Caco-2 (cell line): Measurements from ENCODE around the gene MYO9B. TPM values are rescaled to one million over a fixed set of nuclear protein-coding genes. Genes with fewer than 3 reads are reported as not detected.
A peak's percentile ranks its signal among the peaks of the same experiment; 100 is the strongest.

Source experiments
- BruUV-seq: library from RNA; stranded (reverse); fragments of 400-500 nt; replicated peaks from 2 replicates; lab custom pipeline; 2021; lab: Mats Ljungman, UMichigan
- CTCF ChIA-PET: fragments of 300-600 bp; sonication (Branson Sonifier 250); formaldehyde crosslinking; loops from one replicate; lab custom pipeline; 2022; ENCODE audit warnings: antibody characterized with exemption; lab: Charles Lee
- POLR2A ChIA-PET: fragments of 300-600 bp; sonication (Branson Sonifier 250); formaldehyde crosslinking; loops from one replicate; lab custom pipeline; 2022; ENCODE audit warnings: antibody characterized with exemption; lab: Charles Lee
- DNase-seq, 2 experiments: peaks; one replicate each; pipeline versions ENCODE4 v3.0.0 to v3.0.0-alpha.2; 2020 to 2022
- H3K27me3 ChIP-seq: replicated peaks from 2 replicates; pipeline ENCODE4 v1.6.0; 2011; ENCODE audit warnings: low read length; ENCODE audit not compliant: control insufficient read depth, insufficient read depth
- H3K36me3 ChIP-seq: 2 replicates; pipeline ENCODE4 v1.5.1; 2011; ENCODE audit warnings: low read length; ENCODE audit not compliant: control insufficient read depth, insufficient read depth
- H3K4me1 ChIP-seq: fragments of 250-450 bp; sonication (Bioruptor Pico); 2 replicates; pipeline ENCODE4 v1.5.1; 2020; ENCODE audit warnings: mild to moderate bottlenecking
- H3K4me3 ChIP-seq: 2 replicates; pipeline ENCODE4 v1.5.1; 2011; ENCODE audit warnings: low read depth, mild to moderate bottlenecking, control low read depth, low read length
- H3K9me3 ChIP-seq: fragments of 250-450 bp; sonication (Bioruptor Pico); 2 replicates; pipeline ENCODE4 v1.5.1; 2020; ENCODE audit warnings: mild to moderate bottlenecking, moderate library complexity
- H3K27ac Mint-ChIP-seq: one replicate; pipeline ENCODE4 v1.8.0; 2022; ENCODE audit warnings: mixed read lengths; ENCODE audit not compliant: unreplicated experiment
- H3K27me3 Mint-ChIP-seq: one replicate; pipeline ENCODE4 v1.8.0; 2022; ENCODE audit warnings: mixed read lengths; ENCODE audit not compliant: insufficient read depth, unreplicated experiment
- H3K36me3 Mint-ChIP-seq: one replicate; pipeline ENCODE4 v1.8.0; 2022; ENCODE audit warnings: mild to moderate bottlenecking, mixed read lengths; ENCODE audit not compliant: insufficient read depth, unreplicated experiment
- H3K4me1 Mint-ChIP-seq: one replicate; pipeline ENCODE4 v1.8.0; 2022; ENCODE audit warnings: low read depth, mixed read lengths; ENCODE audit not compliant: unreplicated experiment
- H3K4me3 Mint-ChIP-seq: one replicate; pipeline ENCODE4 v1.8.0; 2022; ENCODE audit warnings: mild to moderate bottlenecking, moderate library complexity, mixed read lengths; ENCODE audit not compliant: unreplicated experiment
- H3K9me3 Mint-ChIP-seq: one replicate; pipeline ENCODE4 v1.8.0; 2022; ENCODE audit warnings: mixed read lengths; ENCODE audit not compliant: unreplicated experiment
- intact Hi-C: fragments of 100-400 bp; cut with micrococcal nuclease; formaldehyde crosslinking; loops from one replicate; pipeline ENCODE4 v1.10.0; 2022; ENCODE audit not compliant: unreplicated experiment
- total RNA-seq: library from RNA; stranded (reverse); gene quantifications from 2 replicates; pipeline ENCODE4 v1.2.3, GENCODE V29; 2022
- TF ChIP-seq, protein P1 (sequence below), 2 experiments: fragments of 200-600 bp in 1 of 2; IDR thresholded peaks; 1 replicate in 1 of 2; 2 replicates in 1 of 2; pipeline versions ENCODE4 v1.5.1 to v1.8.0; 2011 to 2022; ENCODE audit warnings: antibody characterized with exemption in 1 of 2, control low read depth in 1 of 2, inconsistent platforms in 1 of 2, low read depth in 1 of 2, low read length in 1 of 2, mild to moderate bottlenecking in 1 of 2, moderate library complexity in 1 of 2; ENCODE audit not compliant: insufficient read depth in 1 of 2, severe bottlenecking in 1 of 2, unreplicated experiment in 1 of 2

MYO9B gene
- total RNA-seq, 1 experiment from 2014 or later: 47.6 TPM

DNA sequence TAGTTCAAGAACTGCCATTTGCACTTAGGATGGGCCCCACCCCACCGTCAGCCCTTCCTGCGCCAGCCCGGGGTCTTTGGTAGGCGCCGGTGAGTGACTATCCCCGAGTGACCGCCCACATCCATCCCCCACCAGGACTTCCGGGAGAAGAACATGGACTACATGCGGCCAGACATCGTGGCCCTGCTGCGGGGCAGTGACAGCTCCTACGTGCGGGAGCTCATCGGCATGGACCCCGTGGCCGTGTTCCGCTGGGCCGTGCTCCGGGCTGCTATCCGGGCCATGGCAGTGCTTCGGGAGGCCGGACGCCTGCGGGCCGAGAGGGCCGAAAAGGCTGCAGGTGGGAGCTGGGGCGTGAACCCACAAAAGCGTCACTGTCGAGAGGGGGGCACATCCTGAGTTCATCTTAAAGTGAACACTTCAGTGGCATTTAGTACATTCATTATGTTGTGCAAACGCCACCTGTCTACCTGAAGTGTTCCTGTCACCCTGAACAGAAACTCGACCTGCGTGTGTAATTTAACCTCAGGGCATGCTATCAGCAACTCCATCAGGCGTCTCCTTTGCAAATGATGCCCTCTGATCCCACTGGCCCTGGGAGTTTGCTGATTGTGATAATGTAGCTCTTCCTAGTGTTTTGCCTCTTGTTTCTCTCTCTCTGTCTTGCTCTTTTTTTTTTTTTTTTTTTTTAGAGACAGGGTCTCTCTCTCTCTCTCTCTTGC lies 97.2 kb downstream of the MYO9B start:
- no peak overlapping the region for H3K4me3 Mint-ChIP-seq
- DNase-seq: peak; percentile 38 to 66
- CTCF ChIA-PET: interaction anchor here (0.6 to 0.7 kb wide), 2 partner anchors 140 to 1635 kb away, joined by 3 to 5 read pairs; no protein-coding TSS in a partner anchor

GRCh38 chr19:17178291-17178690 lies 102.7 kb downstream of the MYO9B start:
- Histone ChIP-seq H3K36me3 (no peaks in the 10 kb centered on the region), H3K9me3 (no peaks in the 10 kb centered on the region), H3K4me3 (no peak overlapping the region), H3K4me1 (no peaks in the 10 kb centered on the region), H3K27me3 (no peaks in the 10 kb centered on the region)
- no peak for DNase-seq
- no peak overlapping the region for H3K4me3 Mint-ChIP-seq
- intact Hi-C loops: no loop called here
- ChIA-PET POLR2A (no interaction called here), CTCF (no interaction called here)
- TF ChIP-seq, protein P1, sequence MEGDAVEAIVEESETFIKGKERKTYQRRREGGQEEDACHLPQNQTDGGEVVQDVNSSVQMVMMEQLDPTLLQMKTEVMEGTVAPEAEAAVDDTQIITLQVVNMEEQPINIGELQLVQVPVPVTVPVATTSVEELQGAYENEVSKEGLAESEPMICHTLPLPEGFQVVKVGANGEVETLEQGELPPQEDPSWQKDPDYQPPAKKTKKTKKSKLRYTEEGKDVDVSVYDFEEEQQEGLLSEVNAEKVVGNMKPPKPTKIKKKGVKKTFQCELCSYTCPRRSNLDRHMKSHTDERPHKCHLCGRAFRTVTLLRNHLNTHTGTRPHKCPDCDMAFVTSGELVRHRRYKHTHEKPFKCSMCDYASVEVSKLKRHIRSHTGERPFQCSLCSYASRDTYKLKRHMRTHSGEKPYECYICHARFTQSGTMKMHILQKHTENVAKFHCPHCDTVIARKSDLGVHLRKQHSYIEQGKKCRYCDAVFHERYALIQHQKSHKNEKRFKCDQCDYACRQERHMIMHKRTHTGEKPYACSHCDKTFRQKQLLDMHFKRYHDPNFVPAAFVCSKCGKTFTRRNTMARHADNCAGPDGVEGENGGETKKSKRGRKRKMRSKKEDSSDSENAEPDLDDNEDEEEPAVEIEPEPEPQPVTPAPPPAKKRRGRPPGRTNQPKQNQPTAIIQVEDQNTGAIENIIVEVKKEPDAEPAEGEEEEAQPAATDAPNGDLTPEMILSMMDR (IDR thresholded peaks at IDR 0.05; ENCODE audit: insufficient read depth in 1 of 2, low read depth in 1 of 2, low read length in 1 of 2, severe bottlenecking in 1 of 2, unreplicated experiment in 1 of 2): no peak
- BruUV-seq: no TSS peak
- H3K4me1 Mint-ChIP-seq: peaks cover 2% of the 10 kb centered on the region
- no peak overlapping the region for H3K27ac Mint-ChIP-seq
- H3K36me3 Mint-ChIP-seq: peaks cover 30% of the 10 kb centered on the region
- no peaks in the 10 kb centered on the region for H3K27me3 Mint-ChIP-seq
- no peaks in the 10 kb centered on the region for H3K9me3 Mint-ChIP-seq

More for the DNA sequence above, 97.2 kb downstream of the MYO9B start:
- POLR2A ChIA-PET: interaction anchor here (0.6 kb wide), 1 partner anchor 38 kb away, joined by 4 read pairs; no protein-coding TSS in a partner anchor
- Histone ChIP-seq H3K36me3 (no peaks in the 10 kb centered on the region; the same call in 1 of the 2 replicates), H3K4me3 (no peak overlapping the region), H3K27me3 (no peaks in the 10 kb centered on the region), H3K4me1 (peaks cover 5% of the 10 kb centered on the region; the same call in 1 of the 2 replicates), H3K9me3 (no peaks in the 10 kb centered on the region)
- peak overlapping the region; percentile 44 for H3K27ac Mint-ChIP-seq
- H3K9me3 Mint-ChIP-seq: no peaks in the 10 kb centered on the region
- TF ChIP-seq, protein P1 (IDR thresholded peaks at IDR 0.05; ENCODE audit: insufficient read depth in 1 of 2, low read depth in 1 of 2, low read length in 1 of 2, severe bottlenecking in 1 of 2, unreplicated experiment in 1 of 2): no peak
- H3K4me1 Mint-ChIP-seq: peaks cover 7% of the 10 kb centered on the region
- BruUV-seq: no TSS peak
- H3K27me3 Mint-ChIP-seq: no peaks in the 10 kb centered on the region
- H3K36me3 Mint-ChIP-seq: peaks cover 35% of the 10 kb centered on the region
- intact Hi-C loops: no loop called here

DNA sequence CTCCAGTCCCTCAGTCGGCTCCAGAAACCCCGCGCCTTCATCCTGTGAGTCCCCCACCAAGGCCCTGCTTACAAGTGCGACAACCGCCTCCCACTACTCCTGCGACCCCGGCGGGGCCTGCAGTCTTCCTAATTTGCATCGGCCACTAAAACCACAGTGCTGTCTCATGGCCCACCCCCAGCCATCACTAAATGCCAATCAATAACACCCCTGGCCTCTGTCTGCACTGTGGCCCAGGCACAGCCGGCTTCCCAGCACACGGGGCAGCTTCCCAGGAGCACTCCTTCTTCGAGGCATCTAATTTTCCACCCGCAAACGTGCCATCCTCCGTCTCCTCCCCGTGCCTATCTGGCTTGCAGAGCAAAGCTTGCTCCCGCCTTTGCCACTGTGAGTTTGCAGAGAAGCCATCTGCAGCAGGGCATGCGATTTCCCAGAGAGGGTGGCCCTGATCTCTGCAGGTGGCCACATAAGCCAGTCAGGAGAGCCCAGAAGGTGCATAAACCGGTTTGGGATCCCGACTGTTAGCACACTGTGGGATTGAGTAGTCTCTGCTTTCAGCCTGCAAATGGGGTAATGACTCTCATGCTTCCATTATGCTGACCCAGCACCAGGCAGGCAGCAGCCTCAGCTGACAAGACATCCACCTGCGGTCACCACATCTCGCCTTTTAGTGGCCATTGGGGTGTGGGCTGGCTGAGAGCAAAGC lies 105.6 kb downstream of the MYO9B start:
- CTCF ChIA-PET: no interaction called here
- Mint-ChIP-seq H3K4me3 (no peak overlapping the region), H3K27me3 (no peaks in the 10 kb centered on the region), H3K4me1 (no peaks in the 10 kb centered on the region), H3K36me3 (peaks cover 35% of the 10 kb centered on the region), H3K9me3 (no peaks in the 10 kb centered on the region), H3K27ac (peak overlapping the region; percentile 45)
- BruUV-seq: no TSS peak
- POLR2A ChIA-PET: no interaction called here
- no peaks in the 10 kb centered on the region for H3K4me1 ChIP-seq
- no peaks in the 10 kb centered on the region for H3K27me3 ChIP-seq
- H3K9me3 ChIP-seq: no peaks in the 10 kb centered on the region
- no peaks in the 10 kb centered on the region for H3K36me3 ChIP-seq
- DNase-seq: no peak
- H3K4me3 ChIP-seq: no peak overlapping the region
- TF ChIP-seq, protein P1 (IDR thresholded peaks at IDR 0.05; ENCODE audit: insufficient read depth in 1 of 2, low read depth in 1 of 2, low read length in 1 of 2, severe bottlenecking in 1 of 2, unreplicated experiment in 1 of 2): no peak
- intact Hi-C loops: no loop called here
